ENCODE measurements around the gene P2RY2.

- no peak for TF ChIP-seq YY1 (IDR thresholded peaks at IDR 0.05; ENCODE audit: insufficient read depth, insufficient read length)
- TF ChIP-seq ZNF274 (IDR thresholded peaks at IDR 0.05; ENCODE audit: low read depth, low read length): no peak
- no peak for TF ChIP-seq SUZ12 (IDR thresholded peaks at IDR 0.05; ENCODE audit: extremely low read depth, insufficient read depth, insufficient read length)
These were observed 48.0 kb downstream of the P2RY2 start for GRCh38 chr11:73265853-73266645.
